Measurements from ENCODE around the gene KCNJ9.

Gene KCNJ9

DNA sequence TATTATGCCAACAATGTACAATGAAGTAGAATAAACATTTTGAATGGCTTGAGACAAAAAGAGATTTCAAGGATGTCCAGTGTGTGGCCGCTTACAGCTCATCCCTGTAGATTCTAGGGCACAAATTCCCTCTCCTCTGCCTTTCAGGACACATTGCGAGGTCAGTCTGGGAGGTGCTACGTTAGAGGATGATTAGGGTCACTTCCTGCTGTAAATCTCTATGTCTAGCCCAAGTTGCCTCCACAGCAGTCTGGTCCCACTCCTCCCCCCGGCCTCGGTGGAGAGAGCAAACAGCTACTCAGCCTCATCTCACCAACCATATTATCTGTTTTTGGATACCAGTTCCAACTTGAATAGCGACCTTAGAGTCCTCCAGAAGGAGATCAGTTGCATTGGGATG, 28.4 kb upstream of the KCNJ9 start:
- H3K4me1 ChIP-seq (ENCODE audit: control insufficient read depth in 1 of 2, insufficient read depth in 2 of 2, low read length in 2 of 2): no peaks in the 10 kb centered on the region
- no peaks in the 10 kb centered on the region for H3K36me3 ChIP-seq (ENCODE audit: control insufficient read depth in 1 of 2, insufficient read depth in 2 of 2, low read length in 2 of 2)
- H3K4me3 ChIP-seq (ENCODE audit: low read depth in 1 of 2, low read length in 2 of 2): no peak overlapping the region
- no peaks in the 10 kb centered on the region for H3K27me3 ChIP-seq (ENCODE audit: low read depth, low read length)
- no peaks in the 10 kb centered on the region for H3K9me3 ChIP-seq (ENCODE audit: control insufficient read depth in 1 of 2, low read length in 2 of 2)
- no peak overlapping the region for H3K27ac ChIP-seq (ENCODE audit: low read length)

DNA sequence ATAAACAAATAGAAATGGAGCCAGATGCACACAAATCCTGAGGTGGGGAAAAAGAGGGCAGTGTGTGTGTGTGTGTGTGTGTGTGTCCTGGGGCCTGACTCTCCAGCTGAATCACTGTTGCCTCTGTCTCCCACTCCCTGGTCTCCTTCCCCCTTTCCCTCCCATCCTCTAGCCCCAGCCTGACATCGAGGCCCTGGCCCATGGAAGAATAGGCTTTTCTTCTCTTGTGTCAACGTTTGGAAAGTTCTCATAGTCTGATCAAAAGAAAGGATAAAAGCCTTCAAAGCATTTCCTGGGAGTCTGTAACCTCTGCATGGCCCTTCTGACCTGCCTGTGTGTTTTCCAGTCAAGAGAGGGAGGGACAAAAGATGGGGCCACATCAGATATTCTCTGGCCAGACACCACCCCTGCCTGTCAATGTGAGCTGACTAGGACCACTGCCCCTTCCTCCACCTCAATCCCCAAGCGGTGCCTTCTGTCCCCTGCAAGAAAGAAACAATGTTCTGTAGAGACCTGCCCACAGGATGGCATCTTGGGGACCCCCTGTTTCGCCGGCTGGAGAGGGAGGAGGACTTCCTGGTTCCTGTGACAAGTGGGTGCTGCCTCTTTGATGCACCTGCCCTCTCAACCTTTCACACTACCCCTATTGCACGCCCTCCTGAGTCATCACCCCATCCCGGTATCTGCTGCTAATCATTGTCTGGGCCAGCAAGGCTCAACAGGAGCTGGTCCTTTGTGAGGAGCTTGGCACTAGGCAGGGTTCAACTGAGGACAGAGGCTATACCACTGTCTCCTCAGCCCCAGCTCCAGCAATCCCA, 27.6 kb upstream of the KCNJ9 start:
- Histone ChIP-seq H3K9me3 (ENCODE audit: control insufficient read depth in 1 of 2, low read length in 2 of 2) (no peaks in the 10 kb centered on the region), H3K27me3 (ENCODE audit: low read depth, low read length) (no peaks in the 10 kb centered on the region), H3K4me1 (ENCODE audit: control insufficient read depth in 1 of 2, insufficient read depth in 2 of 2, low read length in 2 of 2) (no peaks in the 10 kb centered on the region), H3K36me3 (ENCODE audit: control insufficient read depth in 1 of 2, insufficient read depth in 2 of 2, low read length in 2 of 2) (no peaks in the 10 kb centered on the region), H3K27ac (ENCODE audit: low read length) (no peak overlapping the region), H3K4me3 (ENCODE audit: low read depth in 1 of 2, low read length in 2 of 2) (no peak overlapping the region)

DNA sequence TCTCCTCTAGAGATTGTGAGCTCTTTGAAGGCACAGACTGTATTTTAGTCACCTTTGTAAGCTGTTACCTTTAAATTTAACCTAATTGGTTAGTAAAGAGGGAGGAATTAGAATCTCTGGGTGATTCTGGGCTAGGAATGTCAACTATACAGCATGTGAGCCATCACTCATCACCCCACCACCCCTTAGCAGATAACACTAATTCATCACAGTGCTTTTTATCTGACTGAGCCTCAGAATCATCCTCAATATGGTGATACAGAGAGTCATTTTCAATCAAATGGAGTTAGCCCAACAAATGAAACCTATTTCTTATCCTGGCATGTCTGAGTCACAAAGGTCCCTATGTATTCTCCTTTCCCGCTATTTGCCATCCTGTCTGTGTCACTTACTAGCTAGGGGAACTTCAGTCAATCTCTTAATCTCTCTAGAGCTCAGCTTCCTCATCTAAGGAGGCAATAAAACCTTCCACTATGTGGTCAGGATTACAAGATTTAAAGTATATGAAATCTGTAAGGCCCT, 24.6 kb upstream of the KCNJ9 start:
- H3K36me3 ChIP-seq (ENCODE audit: control insufficient read depth in 1 of 2, insufficient read depth in 2 of 2, low read length in 2 of 2): no peaks in the 10 kb centered on the region
- H3K27me3 ChIP-seq (ENCODE audit: low read depth, low read length): no peaks in the 10 kb centered on the region
- H3K4me1 ChIP-seq (ENCODE audit: control insufficient read depth in 1 of 2, insufficient read depth in 2 of 2, low read length in 2 of 2): no peaks in the 10 kb centered on the region
- no peak overlapping the region for H3K27ac ChIP-seq (ENCODE audit: low read length)
- H3K4me3 ChIP-seq (ENCODE audit: low read depth in 1 of 2, low read length in 2 of 2): no peak overlapping the region
- H3K9me3 ChIP-seq (ENCODE audit: control insufficient read depth in 1 of 2, low read length in 2 of 2): no peaks in the 10 kb centered on the region

DNA sequence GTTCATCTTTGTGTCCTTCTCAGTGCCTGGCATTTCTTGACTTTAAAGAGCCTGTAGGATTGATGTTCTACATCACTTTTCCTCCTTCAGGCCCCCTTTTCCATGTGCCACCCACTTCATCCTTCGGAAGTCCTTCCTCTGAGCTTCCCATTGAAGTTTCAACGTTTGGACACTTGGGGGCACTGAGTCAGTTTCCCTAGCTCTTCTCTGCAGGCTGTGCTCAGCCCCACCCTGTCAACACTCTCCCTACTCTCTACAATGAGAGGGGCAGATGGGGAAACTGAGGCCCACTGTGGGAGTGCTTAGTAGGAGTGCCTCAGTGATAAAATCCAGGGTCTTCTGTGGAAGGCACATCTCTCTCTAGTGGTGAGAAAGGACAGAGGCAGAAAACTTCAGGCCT, 23.3 kb upstream of the KCNJ9 start:
- H3K27ac ChIP-seq (ENCODE audit: low read length): no peak overlapping the region
- H3K27me3 ChIP-seq (ENCODE audit: low read depth, low read length): no peaks in the 10 kb centered on the region
- no peaks in the 10 kb centered on the region for H3K4me1 ChIP-seq (ENCODE audit: control insufficient read depth in 1 of 2, insufficient read depth in 2 of 2, low read length in 2 of 2)
- H3K36me3 ChIP-seq (ENCODE audit: control insufficient read depth in 1 of 2, insufficient read depth in 2 of 2, low read length in 2 of 2): no peaks in the 10 kb centered on the region
- no peak overlapping the region for H3K4me3 ChIP-seq (ENCODE audit: low read depth in 1 of 2, low read length in 2 of 2)
- H3K9me3 ChIP-seq (ENCODE audit: control insufficient read depth in 1 of 2, low read length in 2 of 2): no peaks in the 10 kb centered on the region

DNA sequence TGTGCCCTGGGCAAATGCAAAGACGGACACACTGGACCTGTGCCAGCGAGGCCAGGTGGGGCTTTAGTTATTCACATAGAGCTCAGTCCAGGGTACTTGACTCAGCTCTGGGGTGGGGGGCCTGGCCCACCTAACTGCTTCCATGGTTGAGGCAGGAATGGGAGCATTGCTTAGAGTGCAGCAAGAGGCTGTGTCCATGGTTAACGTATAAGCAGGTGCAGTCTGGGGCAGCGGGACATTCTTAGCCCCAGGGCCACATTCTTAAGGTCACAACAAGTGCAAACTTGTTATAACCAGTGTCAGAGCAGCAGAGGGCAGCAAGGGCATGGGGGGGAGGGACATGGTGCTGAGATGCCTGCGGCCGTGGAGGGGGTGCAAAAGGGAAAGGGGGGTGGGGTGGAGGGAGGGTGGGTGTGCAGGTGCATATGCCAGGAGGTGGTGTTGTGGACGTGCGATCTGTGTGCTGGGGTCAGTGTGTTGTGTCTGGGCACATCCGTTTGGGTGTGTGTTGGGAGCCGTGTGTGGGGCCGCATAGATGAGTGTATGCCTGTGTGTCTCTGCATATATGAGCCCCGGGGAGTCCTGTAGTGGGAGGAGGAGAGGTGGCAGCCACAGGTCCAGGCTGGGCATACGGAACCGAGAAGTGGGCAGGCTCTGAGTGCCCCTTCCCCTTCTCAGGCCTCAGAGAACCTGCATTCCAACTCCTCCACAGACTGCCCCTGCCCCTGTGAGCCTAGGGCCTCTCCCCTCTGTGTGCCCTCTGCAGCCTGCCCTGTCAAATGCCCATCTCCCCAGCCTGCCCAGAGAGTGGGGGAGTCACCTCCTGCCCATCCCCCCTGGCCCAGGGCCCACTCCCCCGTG, 19.7 kb upstream of the KCNJ9 start:
- Histone ChIP-seq H3K4me1 (ENCODE audit: control insufficient read depth in 1 of 2, insufficient read depth in 2 of 2, low read length in 2 of 2) (no peaks in the 10 kb centered on the region), H3K27me3 (ENCODE audit: low read depth, low read length) (no peaks in the 10 kb centered on the region), H3K27ac (ENCODE audit: low read length) (no peak overlapping the region), H3K9me3 (ENCODE audit: control insufficient read depth in 1 of 2, low read length in 2 of 2) (no peaks in the 10 kb centered on the region), H3K4me3 (ENCODE audit: low read depth in 1 of 2, low read length in 2 of 2) (no peak overlapping the region), H3K36me3 (ENCODE audit: control insufficient read depth in 1 of 2, insufficient read depth in 2 of 2, low read length in 2 of 2) (no peaks in the 10 kb centered on the region)

DNA sequence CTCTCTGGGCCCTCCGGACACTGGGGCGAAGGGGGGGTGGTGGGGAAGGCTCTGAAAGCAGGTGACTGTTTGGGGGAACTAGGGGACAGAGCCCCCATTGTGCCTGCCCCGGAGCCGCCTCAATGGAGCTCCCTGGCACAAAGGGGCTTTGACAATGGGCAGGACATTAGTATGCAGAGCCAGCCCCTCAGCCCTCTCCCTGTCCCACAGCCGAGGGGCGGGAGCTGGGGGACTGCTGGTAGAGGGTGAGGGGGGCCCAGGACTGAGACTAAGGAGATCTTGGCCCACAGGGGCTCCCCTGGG, 19.2 kb upstream of the KCNJ9 start:
- no peak overlapping the region for H3K27ac ChIP-seq (ENCODE audit: low read length)
- H3K36me3 ChIP-seq (ENCODE audit: control insufficient read depth in 1 of 2, insufficient read depth in 2 of 2, low read length in 2 of 2): no peaks in the 10 kb centered on the region
- no peaks in the 10 kb centered on the region for H3K9me3 ChIP-seq (ENCODE audit: control insufficient read depth in 1 of 2, low read length in 2 of 2)
- H3K27me3 ChIP-seq (ENCODE audit: low read depth, low read length): no peaks in the 10 kb centered on the region
- H3K4me3 ChIP-seq (ENCODE audit: low read depth in 1 of 2, low read length in 2 of 2): no peak overlapping the region
- no peaks in the 10 kb centered on the region for H3K4me1 ChIP-seq (ENCODE audit: control insufficient read depth in 1 of 2, insufficient read depth in 2 of 2, low read length in 2 of 2)

DNA sequence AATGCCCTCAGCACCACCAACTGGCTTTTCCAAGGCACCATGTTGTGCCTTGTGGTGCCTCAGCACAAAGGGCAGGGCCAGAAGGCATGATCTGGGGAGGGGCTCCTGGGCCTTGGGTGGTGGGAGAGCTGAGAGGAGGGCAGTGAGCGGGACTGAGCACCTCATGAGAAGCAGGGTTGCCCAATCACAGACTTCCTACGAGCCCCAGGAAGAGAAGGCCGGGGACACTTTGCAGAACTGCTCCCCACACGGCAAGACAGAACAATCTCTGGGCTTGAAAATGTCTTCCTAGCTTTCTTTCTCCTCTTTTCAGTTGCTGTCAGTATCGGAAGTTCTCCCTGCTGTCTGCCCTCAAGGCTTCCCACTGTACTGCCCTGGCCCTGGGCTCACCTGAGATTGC, 18.2 kb upstream of the KCNJ9 start:
- Histone ChIP-seq H3K9me3 (ENCODE audit: control insufficient read depth in 1 of 2, low read length in 2 of 2) (no peaks in the 10 kb centered on the region), H3K36me3 (ENCODE audit: control insufficient read depth in 1 of 2, insufficient read depth in 2 of 2, low read length in 2 of 2) (no peaks in the 10 kb centered on the region), H3K4me1 (ENCODE audit: control insufficient read depth in 1 of 2, insufficient read depth in 2 of 2, low read length in 2 of 2) (no peaks in the 10 kb centered on the region), H3K4me3 (ENCODE audit: low read depth in 1 of 2, low read length in 2 of 2) (no peak overlapping the region), H3K27me3 (ENCODE audit: low read depth, low read length) (no peaks in the 10 kb centered on the region), H3K27ac (ENCODE audit: low read length) (no peak overlapping the region)

DNA sequence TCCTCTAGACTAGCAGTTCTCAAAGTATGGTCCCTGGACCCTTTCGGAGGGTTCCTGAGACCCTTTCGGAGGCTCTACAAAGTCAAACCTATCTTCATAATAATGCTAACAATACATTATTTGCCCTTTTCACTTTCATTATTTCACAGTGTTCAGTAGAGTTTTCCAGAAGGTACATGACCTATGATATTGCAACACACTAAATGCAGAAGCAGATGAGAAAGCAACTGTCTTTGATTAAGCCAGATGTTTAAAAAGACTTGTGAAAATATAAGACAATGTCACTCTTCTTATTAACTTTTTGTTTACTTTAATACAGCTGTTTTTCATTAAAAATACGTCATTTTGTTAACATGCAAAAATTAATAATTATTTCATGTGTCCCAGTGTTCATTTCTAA, 17.2 kb upstream of the KCNJ9 start:
- no peaks in the 10 kb centered on the region for H3K36me3 ChIP-seq (ENCODE audit: control insufficient read depth in 1 of 2, insufficient read depth in 2 of 2, low read length in 2 of 2)
- no peak overlapping the region for H3K27ac ChIP-seq (ENCODE audit: low read length)
- H3K4me1 ChIP-seq (ENCODE audit: control insufficient read depth in 1 of 2, insufficient read depth in 2 of 2, low read length in 2 of 2): no peaks in the 10 kb centered on the region
- no peaks in the 10 kb centered on the region for H3K27me3 ChIP-seq (ENCODE audit: low read depth, low read length)
- H3K9me3 ChIP-seq (ENCODE audit: control insufficient read depth in 1 of 2, low read length in 2 of 2): no peaks in the 10 kb centered on the region
- no peak overlapping the region for H3K4me3 ChIP-seq (ENCODE audit: low read depth in 1 of 2, low read length in 2 of 2)

DNA sequence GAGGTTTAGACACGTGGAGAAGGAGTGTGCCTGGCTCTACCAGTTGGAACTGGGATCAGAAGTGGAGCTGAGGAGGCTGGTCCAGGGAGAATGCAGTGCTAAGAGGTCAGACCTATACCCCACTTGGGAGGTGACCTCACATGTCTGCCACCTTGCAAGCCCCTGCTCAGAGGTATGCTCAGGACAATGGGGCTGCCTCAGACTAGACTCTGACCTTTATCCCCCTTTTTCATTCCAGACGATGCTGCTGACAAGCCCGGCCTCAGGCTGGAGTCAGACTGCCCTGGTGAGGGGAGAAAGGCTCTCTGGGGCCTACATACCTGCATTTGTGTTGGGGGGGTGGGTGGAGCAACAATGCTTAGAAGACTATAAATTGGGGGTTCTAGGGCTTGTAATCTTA, 16.6 kb upstream of the KCNJ9 start:
- no peaks in the 10 kb centered on the region for H3K36me3 ChIP-seq (ENCODE audit: control insufficient read depth in 1 of 2, insufficient read depth in 2 of 2, low read length in 2 of 2)
- no peak overlapping the region for H3K4me3 ChIP-seq (ENCODE audit: low read depth in 1 of 2, low read length in 2 of 2)
- no peaks in the 10 kb centered on the region for H3K9me3 ChIP-seq (ENCODE audit: control insufficient read depth in 1 of 2, low read length in 2 of 2)
- H3K4me1 ChIP-seq (ENCODE audit: control insufficient read depth in 1 of 2, insufficient read depth in 2 of 2, low read length in 2 of 2): peaks cover 0 to 2% of the 10 kb centered on the region in 2 donors
- H3K27me3 ChIP-seq (ENCODE audit: low read depth, low read length): no peaks in the 10 kb centered on the region
- no peak overlapping the region for H3K27ac ChIP-seq (ENCODE audit: low read length)

DNA sequence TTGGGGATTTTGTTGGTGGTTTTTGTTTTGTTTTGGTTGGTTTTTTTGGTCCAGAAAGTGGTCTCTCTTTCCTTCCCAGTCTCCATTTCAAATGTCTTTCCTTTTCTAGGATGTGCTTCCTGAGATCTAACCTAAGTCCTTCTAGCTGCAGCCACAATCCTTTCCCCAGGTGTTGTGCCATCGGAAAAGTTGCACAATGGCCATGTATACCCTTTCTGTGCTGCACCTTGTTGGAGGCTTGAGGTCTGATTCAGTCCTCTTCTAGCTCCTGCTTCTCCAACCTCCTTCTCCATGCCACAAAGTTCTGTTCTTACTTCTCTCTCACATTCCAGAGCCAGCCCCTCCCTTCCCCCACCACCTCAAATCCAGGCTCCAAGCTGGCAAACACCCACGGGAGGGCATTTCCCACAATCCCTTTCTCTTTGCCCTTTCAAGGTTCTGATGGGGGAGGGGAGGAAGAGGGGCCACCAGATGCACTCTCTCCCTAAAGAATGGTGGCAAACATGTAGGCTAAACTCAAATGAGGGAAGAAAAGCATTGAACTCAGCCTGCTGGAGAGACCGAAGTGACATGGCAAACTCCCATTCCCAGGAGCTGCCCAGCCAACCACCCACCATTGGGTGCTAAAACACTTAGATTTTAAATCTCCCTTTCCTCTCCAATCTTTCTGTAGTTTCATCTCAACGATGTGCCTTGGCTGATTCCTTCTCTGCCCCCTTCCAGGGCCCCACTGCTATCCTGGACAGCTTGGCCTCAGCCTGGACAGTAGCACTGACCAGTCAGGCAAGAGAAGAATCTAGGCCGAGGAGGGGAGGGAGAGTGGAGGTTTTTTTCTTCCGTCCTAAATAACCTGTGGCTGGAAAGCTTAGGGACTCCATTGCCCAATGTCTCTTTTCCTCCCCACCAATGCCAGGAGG, 14.3 kb upstream of the KCNJ9 start:
- Histone ChIP-seq H3K27ac (ENCODE audit: low read length) (no peak overlapping the region), H3K27me3 (ENCODE audit: low read depth, low read length) (no peaks in the 10 kb centered on the region), H3K36me3 (ENCODE audit: control insufficient read depth in 1 of 2, insufficient read depth in 2 of 2, low read length in 2 of 2) (no peaks in the 10 kb centered on the region), H3K4me3 (ENCODE audit: low read depth in 1 of 2, low read length in 2 of 2) (no peak overlapping the region), H3K9me3 (ENCODE audit: control insufficient read depth in 1 of 2, low read length in 2 of 2) (no peaks in the 10 kb centered on the region), H3K4me1 (ENCODE audit: control insufficient read depth in 1 of 2, insufficient read depth in 2 of 2, low read length in 2 of 2) (peaks cover 0 to 12% of the 10 kb centered on the region in 2 donors)

DNA sequence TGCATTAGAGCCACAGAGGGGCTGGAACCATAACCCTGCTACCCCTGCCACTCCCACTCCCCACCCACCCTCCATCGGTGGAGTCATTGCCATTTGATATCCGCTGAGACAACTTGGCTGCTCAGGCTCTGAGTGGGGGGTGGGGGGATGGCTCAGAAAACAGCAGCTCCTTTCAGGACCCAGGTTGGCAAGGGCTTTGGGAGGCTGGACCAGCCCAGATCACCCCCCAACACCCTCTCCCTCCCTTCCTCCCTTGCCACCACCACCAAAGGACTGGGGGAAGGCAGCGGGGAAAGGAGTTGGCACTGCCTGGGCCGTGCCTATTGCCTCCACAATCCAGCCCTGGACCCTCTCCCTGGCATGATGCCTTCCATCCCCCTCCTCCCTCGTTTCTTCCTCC, 13.1 kb upstream of the KCNJ9 start:
- Histone ChIP-seq H3K36me3 (ENCODE audit: control insufficient read depth in 1 of 2, insufficient read depth in 2 of 2, low read length in 2 of 2) (no peaks in the 10 kb centered on the region), H3K27me3 (ENCODE audit: low read depth, low read length) (no peaks in the 10 kb centered on the region), H3K4me3 (ENCODE audit: low read depth in 1 of 2, low read length in 2 of 2) (no peak overlapping the region), H3K27ac (ENCODE audit: low read length) (no peak overlapping the region), H3K4me1 (ENCODE audit: control insufficient read depth in 1 of 2, insufficient read depth in 2 of 2, low read length in 2 of 2) (peaks cover 0 to 12% of the 10 kb centered on the region in 2 donors), H3K9me3 (ENCODE audit: control insufficient read depth in 1 of 2, low read length in 2 of 2) (no peaks in the 10 kb centered on the region)
